ENCODE data around the gene NTM. TPM values are rescaled to one million over a fixed set of nuclear protein-coding genes. Genes with fewer than 3 reads are reported as not detected.

The NTM gene
- total RNA-seq, 1 experiment from 2014 or later: not detected

DNA sequence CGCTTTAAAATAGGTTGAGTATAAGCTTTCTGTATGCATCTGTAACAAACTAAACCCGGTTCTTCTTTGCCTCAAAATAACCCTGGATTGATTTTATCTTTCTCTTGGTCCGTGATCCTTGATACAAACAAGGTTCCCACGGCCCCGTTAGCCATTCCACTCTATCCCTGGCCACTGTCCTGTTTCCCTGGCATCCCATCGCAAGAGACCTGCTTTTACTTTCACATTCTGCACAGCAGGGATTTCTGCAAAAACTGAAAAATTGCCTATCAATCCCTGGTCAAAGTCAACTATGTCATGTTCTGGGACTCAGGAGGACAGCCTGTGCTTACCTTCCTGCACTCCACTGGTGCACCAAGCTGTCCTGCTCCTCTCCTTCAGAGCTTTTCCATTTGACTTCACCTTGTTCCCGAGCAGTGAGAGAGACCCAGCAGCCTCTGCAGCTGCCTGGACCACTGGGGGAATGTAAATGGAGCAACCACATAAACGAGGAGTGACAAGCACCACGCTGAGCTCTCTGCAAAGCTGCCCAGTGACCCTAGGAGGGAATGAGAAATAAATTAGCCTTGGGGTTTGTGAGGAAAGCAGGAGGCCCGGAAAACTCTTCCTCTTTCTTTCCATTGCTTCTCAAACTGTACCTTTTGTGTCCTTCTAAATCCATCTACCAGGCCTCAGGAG, 175.9 kb downstream of the NTM start:
- Histone ChIP-seq H3K79me2 (ENCODE audit: insufficient read depth, low read length) (no peaks in the 10 kb centered on the region), H3K9me2 (ENCODE audit: insufficient read depth) (no peaks in the 10 kb centered on the region), H3K27me3 (ENCODE audit: insufficient read depth, low read length) (no peaks in the 10 kb centered on the region), H3K4me2 (ENCODE audit: low read length) (no peak overlapping the region), H3K36me3 (ENCODE audit: control insufficient read depth in 1 of 2, insufficient read depth in 2 of 2, low read length in 2 of 2) (no peaks in the 10 kb centered on the region), H2AFZ (ENCODE audit: low read depth, low read length, poor library complexity, severe bottlenecking) (no peak overlapping the region), H4K20me1 (ENCODE audit: insufficient read depth) (no peaks in the 10 kb centered on the region), H3K4me1 (ENCODE audit: control insufficient read depth in 1 of 2, insufficient read depth in 2 of 2, low read length in 2 of 2) (no peaks in the 10 kb centered on the region), H3K9ac (ENCODE audit: low read length) (no peak overlapping the region), H3K27ac (ENCODE audit: low read depth, low read length) (no peak overlapping the region), H3K9me3 (ENCODE audit: control insufficient read depth in 1 of 2, insufficient read depth in 1 of 2, low read depth in 1 of 2, low read length in 2 of 2) (peaks cover 0 to 3% of the 10 kb centered on the region in 2 experiments; a peak in 2 of 4 replicates), H3K4me3 (replicated peaks in 1 of 2; ENCODE audit: low read depth in 1 of 2, low read length in 2 of 2) (no peak overlapping the region)
- TF ChIP-seq RAD21 (IDR thresholded peaks at IDR 0.05; ENCODE audit: low read depth) (no peak), ZFX (IDR thresholded peaks at IDR 0.05) (no peak), ELF1 (IDR thresholded peaks at IDR 0.05; ENCODE audit: borderline replicate concordance, low read depth) (no peak), CBX3 (IDR thresholded peaks at IDR 0.05; ENCODE audit: low read depth) (no peak), SRF (IDR thresholded peaks at IDR 0.05; ENCODE audit: low read depth) (no peak), CEBPB (IDR thresholded peaks at IDR 0.05; ENCODE audit: low read depth) (no peak), ZNF274 (IDR thresholded peaks at IDR 0.05; ENCODE audit: low read depth, low read length) (no peak)
- TF ChIP-seq, protein P1, sequence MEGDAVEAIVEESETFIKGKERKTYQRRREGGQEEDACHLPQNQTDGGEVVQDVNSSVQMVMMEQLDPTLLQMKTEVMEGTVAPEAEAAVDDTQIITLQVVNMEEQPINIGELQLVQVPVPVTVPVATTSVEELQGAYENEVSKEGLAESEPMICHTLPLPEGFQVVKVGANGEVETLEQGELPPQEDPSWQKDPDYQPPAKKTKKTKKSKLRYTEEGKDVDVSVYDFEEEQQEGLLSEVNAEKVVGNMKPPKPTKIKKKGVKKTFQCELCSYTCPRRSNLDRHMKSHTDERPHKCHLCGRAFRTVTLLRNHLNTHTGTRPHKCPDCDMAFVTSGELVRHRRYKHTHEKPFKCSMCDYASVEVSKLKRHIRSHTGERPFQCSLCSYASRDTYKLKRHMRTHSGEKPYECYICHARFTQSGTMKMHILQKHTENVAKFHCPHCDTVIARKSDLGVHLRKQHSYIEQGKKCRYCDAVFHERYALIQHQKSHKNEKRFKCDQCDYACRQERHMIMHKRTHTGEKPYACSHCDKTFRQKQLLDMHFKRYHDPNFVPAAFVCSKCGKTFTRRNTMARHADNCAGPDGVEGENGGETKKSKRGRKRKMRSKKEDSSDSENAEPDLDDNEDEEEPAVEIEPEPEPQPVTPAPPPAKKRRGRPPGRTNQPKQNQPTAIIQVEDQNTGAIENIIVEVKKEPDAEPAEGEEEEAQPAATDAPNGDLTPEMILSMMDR (IDR thresholded peaks at IDR 0.05 in 2 of 3, conservative IDR thresholded peaks at IDR 0.05 in 1 of 3; ENCODE audit: borderline replicate concordance in 1 of 3, insufficient read depth in 1 of 3, low read depth in 2 of 3, low read length in 2 of 3): no peak
- BruUV-seq (replicated peaks): no TSS peak
- ChIA-PET POLR2A (no interaction called here), CTCF (no interaction called here), RAD21 (ENCODE audit: low non-redundant PET in 1 of 2, low total read pairs in 2 of 2, uncharacterized antibody in 2 of 2, unreplicated experiment in 2 of 2) (no interaction called here)
- intact Hi-C loops (cut with micrococcal nuclease): no loop called here
- DNase-seq (ENCODE audit: low read depth, low spot score) (no peak), ATAC-seq (no peak)

DNA sequence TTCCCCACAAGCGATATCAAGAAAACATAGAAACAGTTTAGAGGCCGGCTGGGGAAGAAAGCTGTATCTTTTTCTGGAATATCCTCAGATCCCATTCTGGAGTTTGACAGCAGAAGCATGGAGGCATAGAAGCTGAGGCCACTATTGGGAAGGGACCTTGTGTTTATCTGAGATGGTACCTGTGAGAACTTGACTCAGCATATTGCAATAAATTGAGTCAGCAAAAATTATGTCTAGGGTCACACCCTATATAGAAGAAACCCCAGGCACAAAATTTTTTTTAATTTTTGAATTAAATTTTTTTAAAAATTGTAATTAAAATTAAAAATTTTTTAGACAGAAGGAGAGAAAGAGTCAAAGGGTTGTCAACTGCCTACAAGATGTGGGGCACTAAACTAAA, 178.7 kb downstream of the NTM start:
- POLR2A ChIA-PET: no interaction called here
- Histone ChIP-seq H2AFZ (ENCODE audit: low read depth, low read length, poor library complexity, severe bottlenecking) (no peak overlapping the region), H4K20me1 (ENCODE audit: insufficient read depth) (no peaks in the 10 kb centered on the region), H3K4me2 (ENCODE audit: low read length) (no peak overlapping the region), H3K27me3 (ENCODE audit: insufficient read depth, low read length) (no peaks in the 10 kb centered on the region), H3K36me3 (ENCODE audit: control insufficient read depth in 1 of 2, insufficient read depth in 2 of 2, low read length in 2 of 2) (no peaks in the 10 kb centered on the region), H3K4me1 (ENCODE audit: control insufficient read depth in 1 of 2, insufficient read depth in 2 of 2, low read length in 2 of 2) (no peaks in the 10 kb centered on the region), H3K9me2 (ENCODE audit: insufficient read depth) (no peaks in the 10 kb centered on the region), H3K9me3 (ENCODE audit: control insufficient read depth in 1 of 2, insufficient read depth in 1 of 2, low read depth in 1 of 2, low read length in 2 of 2) (peaks cover 0 to 3% of the 10 kb centered on the region in 2 experiments; a peak in 2 of 4 replicates), H3K79me2 (ENCODE audit: insufficient read depth, low read length) (no peaks in the 10 kb centered on the region), H3K4me3 (replicated peaks in 1 of 2; ENCODE audit: low read depth in 1 of 2, low read length in 2 of 2) (no peak overlapping the region), H3K27ac (ENCODE audit: low read depth, low read length) (no peak overlapping the region), H3K9ac (ENCODE audit: low read length) (no peak overlapping the region)
- DNase-seq (ENCODE audit: low read depth, low spot score) (no peak), ATAC-seq (no peak)
- no TSS peak for BruUV-seq (replicated peaks)
- intact Hi-C loops (cut with micrococcal nuclease): no loop called here
- CTCF ChIA-PET: no interaction called here
- RAD21 ChIA-PET (ENCODE audit: low non-redundant PET in 1 of 2, low total read pairs in 2 of 2, uncharacterized antibody in 2 of 2, unreplicated experiment in 2 of 2): no interaction called here
- TF ChIP-seq FOSL1 (IDR thresholded peaks at IDR 0.05; ENCODE audit: low read depth) (no peak), SP1 (IDR thresholded peaks at IDR 0.05; ENCODE audit: low read depth) (no peak), ELF1 (IDR thresholded peaks at IDR 0.05; ENCODE audit: borderline replicate concordance, low read depth) (no peak), YY1 (IDR thresholded peaks at IDR 0.05; ENCODE audit: extremely low read depth, insufficient replicate concordance, low read depth, low read length) (no peak), CBX3 (IDR thresholded peaks at IDR 0.05; ENCODE audit: low read depth) (no peak), EZH2 (IDR thresholded peaks at IDR 0.05) (no peak), ZFX (IDR thresholded peaks at IDR 0.05) (no peak), CEBPB (IDR thresholded peaks at IDR 0.05; ENCODE audit: low read depth) (no peak)
- TF ChIP-seq, protein P2, sequence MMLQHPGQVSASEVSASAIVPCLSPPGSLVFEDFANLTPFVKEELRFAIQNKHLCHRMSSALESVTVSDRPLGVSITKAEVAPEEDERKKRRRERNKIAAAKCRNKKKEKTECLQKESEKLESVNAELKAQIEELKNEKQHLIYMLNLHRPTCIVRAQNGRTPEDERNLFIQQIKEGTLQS (IDR thresholded peaks at IDR 0.05): no peak
- TF ChIP-seq, protein P3, sequence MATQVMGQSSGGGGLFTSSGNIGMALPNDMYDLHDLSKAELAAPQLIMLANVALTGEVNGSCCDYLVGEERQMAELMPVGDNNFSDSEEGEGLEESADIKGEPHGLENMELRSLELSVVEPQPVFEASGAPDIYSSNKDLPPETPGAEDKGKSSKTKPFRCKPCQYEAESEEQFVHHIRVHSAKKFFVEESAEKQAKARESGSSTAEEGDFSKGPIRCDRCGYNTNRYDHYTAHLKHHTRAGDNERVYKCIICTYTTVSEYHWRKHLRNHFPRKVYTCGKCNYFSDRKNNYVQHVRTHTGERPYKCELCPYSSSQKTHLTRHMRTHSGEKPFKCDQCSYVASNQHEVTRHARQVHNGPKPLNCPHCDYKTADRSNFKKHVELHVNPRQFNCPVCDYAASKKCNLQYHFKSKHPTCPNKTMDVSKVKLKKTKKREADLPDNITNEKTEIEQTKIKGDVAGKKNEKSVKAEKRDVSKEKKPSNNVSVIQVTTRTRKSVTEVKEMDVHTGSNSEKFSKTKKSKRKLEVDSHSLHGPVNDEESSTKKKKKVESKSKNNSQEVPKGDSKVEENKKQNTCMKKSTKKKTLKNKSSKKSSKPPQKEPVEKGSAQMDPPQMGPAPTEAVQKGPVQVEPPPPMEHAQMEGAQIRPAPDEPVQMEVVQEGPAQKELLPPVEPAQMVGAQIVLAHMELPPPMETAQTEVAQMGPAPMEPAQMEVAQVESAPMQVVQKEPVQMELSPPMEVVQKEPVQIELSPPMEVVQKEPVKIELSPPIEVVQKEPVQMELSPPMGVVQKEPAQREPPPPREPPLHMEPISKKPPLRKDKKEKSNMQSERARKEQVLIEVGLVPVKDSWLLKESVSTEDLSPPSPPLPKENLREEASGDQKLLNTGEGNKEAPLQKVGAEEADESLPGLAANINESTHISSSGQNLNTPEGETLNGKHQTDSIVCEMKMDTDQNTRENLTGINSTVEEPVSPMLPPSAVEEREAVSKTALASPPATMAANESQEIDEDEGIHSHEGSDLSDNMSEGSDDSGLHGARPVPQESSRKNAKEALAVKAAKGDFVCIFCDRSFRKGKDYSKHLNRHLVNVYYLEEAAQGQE (IDR thresholded peaks at IDR 0.05; ENCODE audit: low read depth): no peak

Measured in HCT116 (cell line).